Right atrium auricular region (tissue), 2 donors: ENCODE results near the gene REXO1. TPM values are rescaled to one million over a fixed set of nuclear protein-coding genes. Genes with fewer than 3 reads are reported as not detected.
"Not testable (repeated sequence)": the region's sequence is repeated elsewhere in the genome, so short reads cannot be mapped to it uniquely, and the experiment has no call there.

Source experiments
- DNase-seq: peaks from one replicate; pipeline ENCODE4 v3.0.0-alpha.2; 2019; ENCODE audit warnings: low spot score
- H3K27ac ChIP-seq, 2 donors: fragments of 200-600 bp; sonication (generic); 1 replicate in 1 of 2; 2 replicates in 1 of 2; pipeline ENCODE4 v1.5.1; 2016 to 2019
- H3K27me3 ChIP-seq, 2 donors: fragments of 200-600 bp; sonication (generic); one replicate each; pipeline versions ENCODE4 v1.5.1 to v1.6.0; 2017 to 2019
- H3K36me3 ChIP-seq: fragments of 200-600 bp; sonication (generic); one replicate; pipeline ENCODE4 v1.5.1; 2016
- H3K4me1 ChIP-seq, 2 donors: fragments of 200-600 bp; sonication (generic); one replicate each; pipeline versions ENCODE4 v1.5.1 to v1.6.0; 2017 to 2019
- H3K4me3 ChIP-seq, 2 donors: fragments of 200-600 bp; sonication (generic); 1 replicate in 1 of 2; 2 replicates in 1 of 2; pipeline ENCODE4 v1.5.1; 2017 to 2019; ENCODE audit warnings: mild to moderate bottlenecking in 1 of 2, moderate library complexity in 1 of 2
- H3K9me3 ChIP-seq, 2 donors: fragments of 200-600 bp; sonication (generic); one replicate each; pipeline ENCODE4 v1.5.1; 2019
- total RNA-seq, 2 donors: library from RNA; depleted of rRNA; stranded (reverse); fragments of >200 nt; gene quantifications; one replicate each; pipeline ENCODE4 v1.1.0, GENCODE V29; 2016
- TF ChIP-seq, protein P1 (sequence below), 2 donors: fragments of 200-600 bp; sonication (generic); IDR thresholded peaks; one replicate each; pipeline ENCODE4 v1.5.1; 2019; ENCODE audit warnings: antibody characterized with exemption in 2 of 2

The REXO1 gene
- total RNA-seq, 2 donors from 2014 or later: 9.6 to 12.1 TPM

DNA sequence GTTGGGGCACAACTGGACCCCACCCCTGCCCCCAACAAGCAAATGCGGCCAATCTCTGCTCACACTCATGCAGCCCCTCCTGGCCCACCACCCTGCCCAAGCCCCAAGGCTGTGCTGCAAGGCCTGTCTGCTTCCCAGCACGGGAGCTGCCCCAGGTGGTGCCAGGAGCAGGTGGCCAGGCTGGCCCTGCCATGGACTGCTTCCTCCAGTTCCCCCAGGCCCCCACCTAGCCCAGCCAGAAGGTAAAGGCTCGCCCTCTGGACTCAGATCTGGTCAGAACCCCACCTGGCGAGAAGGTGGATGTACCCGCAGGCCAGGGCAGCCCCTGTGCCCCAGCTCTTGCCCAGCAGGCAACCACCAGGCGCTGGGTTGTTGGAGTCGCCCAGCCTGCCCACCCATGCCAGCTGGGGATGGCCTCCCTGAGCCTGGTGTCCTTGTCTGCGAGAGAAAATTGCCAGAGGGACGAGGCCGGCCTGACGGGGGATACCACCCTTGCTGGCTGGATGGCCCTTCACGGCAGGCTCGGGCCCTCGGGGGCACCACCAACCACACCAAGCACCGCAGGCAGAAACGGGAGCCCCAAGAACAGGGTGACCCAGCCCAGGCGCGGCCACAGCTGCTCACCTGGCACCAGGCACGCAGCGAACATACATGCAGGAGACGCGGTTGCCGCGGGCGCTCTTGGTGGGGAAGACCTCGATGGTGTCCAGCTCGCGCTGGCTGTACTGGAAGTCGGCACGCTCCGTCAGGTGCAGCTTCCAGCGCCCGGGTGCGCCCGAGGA lies 32.5 kb upstream of the REXO1 start:
- Histone ChIP-seq H3K27ac (peak overlapping the region; percentile 25 to 42), H3K4me3 (peak overlapping the region in 1 of 2 donors; percentile 25), H3K9me3 (no peaks in the 10 kb centered on the region), H3K27me3 (no peaks in the 10 kb centered on the region), H3K36me3 (peaks cover 5% of the 10 kb centered on the region), H3K4me1 (peaks cover 0 to 62% of the 10 kb centered on the region in 2 donors)
- TF ChIP-seq, protein P1, sequence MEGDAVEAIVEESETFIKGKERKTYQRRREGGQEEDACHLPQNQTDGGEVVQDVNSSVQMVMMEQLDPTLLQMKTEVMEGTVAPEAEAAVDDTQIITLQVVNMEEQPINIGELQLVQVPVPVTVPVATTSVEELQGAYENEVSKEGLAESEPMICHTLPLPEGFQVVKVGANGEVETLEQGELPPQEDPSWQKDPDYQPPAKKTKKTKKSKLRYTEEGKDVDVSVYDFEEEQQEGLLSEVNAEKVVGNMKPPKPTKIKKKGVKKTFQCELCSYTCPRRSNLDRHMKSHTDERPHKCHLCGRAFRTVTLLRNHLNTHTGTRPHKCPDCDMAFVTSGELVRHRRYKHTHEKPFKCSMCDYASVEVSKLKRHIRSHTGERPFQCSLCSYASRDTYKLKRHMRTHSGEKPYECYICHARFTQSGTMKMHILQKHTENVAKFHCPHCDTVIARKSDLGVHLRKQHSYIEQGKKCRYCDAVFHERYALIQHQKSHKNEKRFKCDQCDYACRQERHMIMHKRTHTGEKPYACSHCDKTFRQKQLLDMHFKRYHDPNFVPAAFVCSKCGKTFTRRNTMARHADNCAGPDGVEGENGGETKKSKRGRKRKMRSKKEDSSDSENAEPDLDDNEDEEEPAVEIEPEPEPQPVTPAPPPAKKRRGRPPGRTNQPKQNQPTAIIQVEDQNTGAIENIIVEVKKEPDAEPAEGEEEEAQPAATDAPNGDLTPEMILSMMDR (IDR thresholded peaks at IDR 0.05): no peak
- no peak for DNase-seq

DNA sequence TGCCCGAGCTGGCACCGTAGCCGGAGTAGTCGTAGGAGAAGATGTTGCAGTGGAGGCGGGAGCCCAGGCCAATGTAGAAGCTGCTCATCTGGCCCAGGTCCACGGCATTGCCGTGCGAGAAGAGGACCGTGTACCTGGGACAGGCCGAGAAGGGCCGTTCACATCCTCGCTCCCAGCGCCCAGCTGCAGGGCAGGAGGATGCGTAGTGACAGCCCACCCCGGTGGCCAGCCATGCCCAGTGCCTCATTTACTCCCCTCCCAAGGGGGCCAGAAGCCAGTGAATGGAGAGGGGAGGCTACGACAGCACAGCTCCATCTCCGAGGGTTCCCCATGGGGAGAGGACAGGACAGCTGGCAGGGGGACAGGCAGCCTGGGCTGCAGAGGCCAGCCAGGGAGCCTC lies 31.7 kb upstream of the REXO1 start:
- H3K4me3 ChIP-seq, DNase-seq, H3K27ac ChIP-seq: not testable (repeated sequence)

DNA sequence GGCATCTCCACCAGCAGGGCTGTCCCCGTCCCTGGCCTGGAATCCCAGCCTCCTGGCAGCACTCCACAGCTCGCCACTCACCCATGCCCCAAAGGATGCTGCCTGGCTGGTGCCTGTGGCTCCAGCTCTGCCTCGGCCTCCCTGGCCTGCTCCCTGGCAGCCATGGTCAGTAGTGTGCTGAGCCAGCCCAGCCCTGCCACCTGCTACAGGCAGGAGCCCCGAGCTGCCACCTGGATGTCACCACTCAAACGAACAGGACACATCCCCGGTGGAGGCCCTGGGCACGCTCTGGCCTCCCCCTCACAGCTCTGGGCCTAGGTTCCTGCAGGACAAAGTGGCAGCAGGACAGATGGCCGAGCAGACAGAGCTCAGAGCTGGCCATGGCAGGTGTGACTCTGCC lies 30.3 kb upstream of the REXO1 start:
- H3K27me3 ChIP-seq, H3K9me3 ChIP-seq, DNase-seq, H3K27ac ChIP-seq, H3K36me3 ChIP-seq, H3K4me3 ChIP-seq: not testable (repeated sequence)
- H3K4me1 ChIP-seq: peaks cover 0 to 64% of the 10 kb centered on the region in 2 donors

More for the DNA sequence above, 31.7 kb upstream of the REXO1 start:
- not testable (repeated sequence) for H3K36me3 ChIP-seq, H3K9me3 ChIP-seq, H3K27me3 ChIP-seq
- peaks cover 0 to 63% of the 10 kb centered on the region in 2 donors for H3K4me1 ChIP-seq

DNA sequence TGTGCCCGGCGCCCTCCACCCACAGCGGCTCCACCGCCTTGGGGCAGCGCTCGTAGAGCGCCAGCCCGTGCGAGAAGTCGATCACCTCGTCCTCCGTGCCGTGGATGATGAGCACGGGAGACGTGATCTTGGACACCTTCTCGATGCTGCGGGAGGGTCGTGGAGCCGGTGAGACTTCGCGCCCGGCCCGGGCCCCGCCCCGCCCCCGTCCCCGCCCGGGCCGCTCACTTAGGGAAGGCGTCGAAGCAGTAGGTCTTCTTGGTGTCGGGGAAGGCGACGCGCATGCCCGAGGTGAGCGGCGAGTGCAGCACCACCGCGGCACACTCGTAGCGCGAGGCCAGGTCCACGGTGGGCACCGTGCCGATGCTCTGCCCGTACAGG lies 29.0 kb upstream of the REXO1 start:
- H3K4me3 ChIP-seq, H3K27me3 ChIP-seq, H3K9me3 ChIP-seq, H3K27ac ChIP-seq, DNase-seq, H3K36me3 ChIP-seq: not testable (repeated sequence)
- peaks cover 0 to 64% of the 10 kb centered on the region in 2 donors for H3K4me1 ChIP-seq

GRCh38 chr19:1876496-1877279 lies 28.4 kb upstream of the REXO1 start:
- H3K4me1 ChIP-seq: peaks cover 0 to 64% of the 10 kb centered on the region in 2 donors

GRCh38 chr19:1875646-1876495 lies 27.6 kb upstream of the REXO1 start:
- TF ChIP-seq, protein P1 (IDR thresholded peaks at IDR 0.05): peak in 1 of 2 donors; percentile 27
- DNase-seq: peak; percentile 93
- Histone ChIP-seq H3K36me3 (peaks cover 9% of the 10 kb centered on the region), H3K4me1 (peaks cover 0 to 57% of the 10 kb centered on the region in 2 donors), H3K4me3 (peak overlapping the region; percentile 80 to 98), H3K27ac (peak overlapping the region; percentile 95 to 96), H3K9me3 (no peaks in the 10 kb centered on the region), H3K27me3 (no peaks in the 10 kb centered on the region)

More at GRCh38 chr19:1876496-1877279, 28.4 kb upstream of the REXO1 start:
- Histone ChIP-seq H3K27ac (peak overlapping the region; percentile 95 to 96), H3K4me3 (peak overlapping the region; percentile 80 to 98)
- H3K36me3 ChIP-seq, H3K9me3 ChIP-seq, DNase-seq, H3K27me3 ChIP-seq: not testable (repeated sequence)

- H3K27ac ChIP-seq: peak overlapping the region; percentile 95 to 96
- not testable (repeated sequence) for H3K36me3 ChIP-seq, H3K27me3 ChIP-seq, H3K9me3 ChIP-seq, DNase-seq
- H3K4me1 ChIP-seq: peaks cover 0 to 50% of the 10 kb centered on the region in 2 donors
- H3K4me3 ChIP-seq: peak overlapping the region; percentile 80 to 98
Observed at GRCh38 chr19:1875265-1875645, 27.0 kb upstream of the REXO1 start.
